Transverse colon (tissue), 4 donors: Measurements from ENCODE around the gene CMTM3.

ENCODE experiments used
- POLR2A ChIP-seq: fragments of 450-650 bp; IDR thresholded peaks from one replicate; pipeline ENCODE4 v1.6.1; 2016; ENCODE audit warnings: antibody characterized with exemption, mild to moderate bottlenecking, moderate library complexity
- POLR2AphosphoS5 ChIP-seq, 3 donors: sonication (generic); formaldehyde crosslinking; IDR thresholded peaks; one replicate each; pipeline ENCODE4 v1.6.1; 2016; ENCODE audit warnings: antibody characterized with exemption in 3 of 3
- TF ChIP-seq, protein P1 (sequence below), 5 experiments: fragments of 200-600 bp in 3 of 5; fragments of 450-650 bp in 2 of 5; sonication (generic) in 3 of 5; IDR thresholded peaks; 1 replicate in 2 of 5; 2 replicates in 3 of 5; pipeline ENCODE4 v1.5.1; 2016 to 2017; ENCODE audit warnings: antibody characterized with exemption in 5 of 5, inconsistent platforms in 3 of 5, mild to moderate bottlenecking in 2 of 5, moderate library complexity in 1 of 5

DNA sequence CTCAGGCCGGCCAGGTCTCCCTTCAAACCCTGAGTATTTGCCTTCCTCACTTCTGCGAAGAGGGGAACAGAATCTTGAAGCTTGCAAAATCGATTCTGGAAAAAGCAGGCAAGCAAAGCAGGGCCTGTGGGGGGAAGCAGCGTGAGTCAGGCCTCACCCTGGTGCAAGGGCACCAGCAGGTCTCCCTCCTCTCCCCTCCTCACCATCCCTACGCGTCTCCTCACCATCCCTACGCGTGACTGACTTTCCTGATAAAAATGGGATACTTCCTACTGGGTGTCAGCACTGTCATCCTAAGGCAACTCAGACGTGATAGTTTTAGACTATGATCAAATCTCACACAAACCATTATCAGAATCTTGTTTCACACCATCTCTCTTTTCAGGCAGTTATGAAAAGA lies 12.1 kb downstream of the CMTM3 start:
- TF ChIP-seq POLR2AphosphoS5 (IDR thresholded peaks at IDR 0.05) (no peak), POLR2A (no peak)
- TF ChIP-seq, protein P1, sequence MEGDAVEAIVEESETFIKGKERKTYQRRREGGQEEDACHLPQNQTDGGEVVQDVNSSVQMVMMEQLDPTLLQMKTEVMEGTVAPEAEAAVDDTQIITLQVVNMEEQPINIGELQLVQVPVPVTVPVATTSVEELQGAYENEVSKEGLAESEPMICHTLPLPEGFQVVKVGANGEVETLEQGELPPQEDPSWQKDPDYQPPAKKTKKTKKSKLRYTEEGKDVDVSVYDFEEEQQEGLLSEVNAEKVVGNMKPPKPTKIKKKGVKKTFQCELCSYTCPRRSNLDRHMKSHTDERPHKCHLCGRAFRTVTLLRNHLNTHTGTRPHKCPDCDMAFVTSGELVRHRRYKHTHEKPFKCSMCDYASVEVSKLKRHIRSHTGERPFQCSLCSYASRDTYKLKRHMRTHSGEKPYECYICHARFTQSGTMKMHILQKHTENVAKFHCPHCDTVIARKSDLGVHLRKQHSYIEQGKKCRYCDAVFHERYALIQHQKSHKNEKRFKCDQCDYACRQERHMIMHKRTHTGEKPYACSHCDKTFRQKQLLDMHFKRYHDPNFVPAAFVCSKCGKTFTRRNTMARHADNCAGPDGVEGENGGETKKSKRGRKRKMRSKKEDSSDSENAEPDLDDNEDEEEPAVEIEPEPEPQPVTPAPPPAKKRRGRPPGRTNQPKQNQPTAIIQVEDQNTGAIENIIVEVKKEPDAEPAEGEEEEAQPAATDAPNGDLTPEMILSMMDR (IDR thresholded peaks at IDR 0.05): no peak
